GM13977 (cell line): ENCODE results near the gene EPHB6.

Source experiments
- DNase-seq: peaks from one replicate; pipeline ENCODE4 v3.0.0; 2012; ENCODE audit warnings: low spot score
- CTCF ChIP-seq: IDR thresholded peaks from 2 replicates; pipeline ENCODE4 v1.5.1; 2012; ENCODE audit warnings: mild to moderate bottlenecking, control low read depth; ENCODE audit not compliant: insufficient read depth; ENCODE audit errors: extremely low read depth, missing control alignments
- in situ Hi-C: fragments of 300-500 bp; cut with MboI; formaldehyde crosslinking; loops from one replicate; pipeline ENCODE4 v1.12.0; 2022; ENCODE audit warnings: low sequenced_read_pairs, low pct_unique_long_range_greater_than_20kb, mixed read lengths, inconsistent platforms; ENCODE audit not compliant: unreplicated experiment

The EPHB6 gene

GRCh38 chr7:142871260-142872105 is 16.6 kb downstream of the EPHB6 start:
- no peak for TF ChIP-seq CTCF
- in situ Hi-C loops: loop anchor here (25.0 kb wide), 1 partner anchor 341 kb away; the partner anchor contains the start of gene TAS2R40
- no peak for DNase-seq

GRCh38 chr7:142872106-142872675 is 17.3 kb downstream of the EPHB6 start:
- in situ Hi-C loops: loop anchor here (25.0 kb wide), 1 partner anchor 340 kb away; the partner anchor contains the start of gene TAS2R40
- no peak for TF ChIP-seq CTCF
- no peak for DNase-seq

- peak; percentile 69 for TF ChIP-seq CTCF
- in situ Hi-C loops: loop anchor here (25.0 kb wide), 1 partner anchor 339 kb away; the partner anchor contains the start of gene TAS2R40
- DNase-seq: peak; percentile 57
Measured at GRCh38 chr7:142873281-142873784, 18.5 kb downstream of the EPHB6 start.

- TF ChIP-seq CTCF: no peak
- DNase-seq: no peak
- in situ Hi-C loops: loop anchor here (25.0 kb wide), 1 partner anchor 338 kb away; the partner anchor contains the start of gene TAS2R40
Measured at GRCh38 chr7:142873871-142874270, 19.0 kb downstream of the EPHB6 start.

GRCh38 chr7:142874409-142874808 is 19.5 kb downstream of the EPHB6 start:
- in situ Hi-C loops: loop anchor here (25.0 kb wide), 1 partner anchor 338 kb away; the partner anchor contains the start of gene TAS2R40
- no peak for DNase-seq
- TF ChIP-seq CTCF: no peak

- in situ Hi-C loops: loop anchor here (25.0 kb wide), 1 partner anchor 337 kb away; the partner anchor contains the start of gene TAS2R40
- TF ChIP-seq CTCF: no peak
- DNase-seq: no peak
Measured at GRCh38 chr7:142874837-142875236, 20.0 kb downstream of the EPHB6 start.
